ENCODE data around the gene MFSD12.
A peak's percentile ranks its signal among the peaks of the same experiment; 100 is the strongest.

MFSD12 gene

GRCh38 chr19:3504735-3505134 lies 52.7 kb downstream of the MFSD12 start:
- peak overlapping the region; percentile 68 for H3K4me2 ChIP-seq (ENCODE audit: low read length)
- TF ChIP-seq CTCF (IDR thresholded peaks at IDR 0.05; ENCODE audit: low read depth, low read length, poor library complexity, severe bottlenecking) (no peak), EZH2phosphoT487 (IDR thresholded peaks at IDR 0.05; ENCODE audit: borderline replicate concordance, low read length) (no peak)
- no peaks in the 10 kb centered on the region for H3K9me3 ChIP-seq (ENCODE audit: control insufficient read depth, insufficient read depth, low read length)
- H3K4me1 ChIP-seq (ENCODE audit: control insufficient read depth, low read length) = peaks cover 27% of the 10 kb centered on the region
- H3K79me2 ChIP-seq (ENCODE audit: control insufficient read depth, low read length) = peaks cover 43% of the 10 kb centered on the region
- no peaks in the 10 kb centered on the region; the same call in 1 of the 2 replicates for H3F3A ChIP-seq (ENCODE audit: control insufficient read depth, insufficient read depth)
- peaks cover 22% of the 10 kb centered on the region for H3K36me3 ChIP-seq (ENCODE audit: control insufficient read depth, low read length)
- peak overlapping the region; percentile 74 for H3K4me3 ChIP-seq (ENCODE audit: low read length)
- H4K20me1 ChIP-seq (ENCODE audit: control insufficient read depth, insufficient read depth, low read depth, low read length) = peaks cover 10% of the 10 kb centered on the region; the same call in 1 of the 2 replicates
- no peak overlapping the region for H3K27ac ChIP-seq (ENCODE audit: low read depth, low read length)
- H3K9me2 ChIP-seq (replicated peaks; ENCODE audit: control insufficient read depth, low read length) = no peaks in the 10 kb centered on the region
- H3K27me3 ChIP-seq (ENCODE audit: control insufficient read depth, low read length) = no peaks in the 10 kb centered on the region

GRCh38 chr19:3503036-3503572 lies 54.3 kb downstream of the MFSD12 start:
- Histone ChIP-seq H3K9me2 (replicated peaks; ENCODE audit: control insufficient read depth, low read length) (no peaks in the 10 kb centered on the region), H3K9me3 (ENCODE audit: control insufficient read depth, insufficient read depth, low read length) (no peaks in the 10 kb centered on the region), H3K79me2 (ENCODE audit: control insufficient read depth, low read length) (peaks cover 43% of the 10 kb centered on the region), H3F3A (ENCODE audit: control insufficient read depth, insufficient read depth) (no peaks in the 10 kb centered on the region; the same call in 1 of the 2 replicates), H4K20me1 (ENCODE audit: control insufficient read depth, insufficient read depth, low read depth, low read length) (peaks cover 7% of the 10 kb centered on the region; the same call in 1 of the 2 replicates), H3K36me3 (ENCODE audit: control insufficient read depth, low read length) (peaks cover 8% of the 10 kb centered on the region), H3K27me3 (ENCODE audit: control insufficient read depth, low read length) (no peaks in the 10 kb centered on the region), H3K4me3 (ENCODE audit: low read length) (no peak overlapping the region), H3K4me1 (ENCODE audit: control insufficient read depth, low read length) (peaks cover 35% of the 10 kb centered on the region), H3K27ac (ENCODE audit: low read depth, low read length) (no peak overlapping the region), H3K4me2 (ENCODE audit: low read length) (no peak overlapping the region)
- TF ChIP-seq CTCF (IDR thresholded peaks at IDR 0.05; ENCODE audit: low read depth, low read length, poor library complexity, severe bottlenecking) (no peak), EZH2phosphoT487 (IDR thresholded peaks at IDR 0.05; ENCODE audit: borderline replicate concordance, low read length) (no peak)

- Histone ChIP-seq H3K9me3 (ENCODE audit: control insufficient read depth, insufficient read depth, low read length) (no peaks in the 10 kb centered on the region), H3K4me3 (ENCODE audit: low read length) (no peak overlapping the region), H3K27ac (ENCODE audit: low read depth, low read length) (no peak overlapping the region), H3K4me1 (ENCODE audit: control insufficient read depth, low read length) (peaks cover 27% of the 10 kb centered on the region), H3K79me2 (ENCODE audit: control insufficient read depth, low read length) (peaks cover 43% of the 10 kb centered on the region), H3K4me2 (ENCODE audit: low read length) (no peak overlapping the region), H3F3A (ENCODE audit: control insufficient read depth, insufficient read depth) (no peaks in the 10 kb centered on the region; the same call in 1 of the 2 replicates), H3K27me3 (ENCODE audit: control insufficient read depth, low read length) (no peaks in the 10 kb centered on the region), H3K9me2 (replicated peaks; ENCODE audit: control insufficient read depth, low read length) (no peaks in the 10 kb centered on the region), H3K36me3 (ENCODE audit: control insufficient read depth, low read length) (peaks cover 9% of the 10 kb centered on the region), H4K20me1 (ENCODE audit: control insufficient read depth, insufficient read depth, low read depth, low read length) (no peaks in the 10 kb centered on the region)
- TF ChIP-seq EZH2phosphoT487 (IDR thresholded peaks at IDR 0.05; ENCODE audit: borderline replicate concordance, low read length) (no peak), CTCF (IDR thresholded peaks at IDR 0.05; ENCODE audit: low read depth, low read length, poor library complexity, severe bottlenecking) (no peak)
Measured at GRCh38 chr19:3501780-3502179, 55.6 kb downstream of the MFSD12 start.
